Stimulated activated CD4-positive, alpha-beta T cell treated with anti-CD3 and anti-CD28 coated beads, Interleukin-15, amount 100 ng/mL, for 24 hours (primary cell): ENCODE data around the gene RPS21.
"Not testable (repeated sequence)": the region's sequence is repeated elsewhere in the genome, so short reads cannot be mapped to it uniquely, and the experiment has no call there.

Source experiments
- DNase-seq: peaks from one replicate; pipeline ENCODE4 v3.0.0-alpha.2; 2020

RPS21 gene

DNA sequence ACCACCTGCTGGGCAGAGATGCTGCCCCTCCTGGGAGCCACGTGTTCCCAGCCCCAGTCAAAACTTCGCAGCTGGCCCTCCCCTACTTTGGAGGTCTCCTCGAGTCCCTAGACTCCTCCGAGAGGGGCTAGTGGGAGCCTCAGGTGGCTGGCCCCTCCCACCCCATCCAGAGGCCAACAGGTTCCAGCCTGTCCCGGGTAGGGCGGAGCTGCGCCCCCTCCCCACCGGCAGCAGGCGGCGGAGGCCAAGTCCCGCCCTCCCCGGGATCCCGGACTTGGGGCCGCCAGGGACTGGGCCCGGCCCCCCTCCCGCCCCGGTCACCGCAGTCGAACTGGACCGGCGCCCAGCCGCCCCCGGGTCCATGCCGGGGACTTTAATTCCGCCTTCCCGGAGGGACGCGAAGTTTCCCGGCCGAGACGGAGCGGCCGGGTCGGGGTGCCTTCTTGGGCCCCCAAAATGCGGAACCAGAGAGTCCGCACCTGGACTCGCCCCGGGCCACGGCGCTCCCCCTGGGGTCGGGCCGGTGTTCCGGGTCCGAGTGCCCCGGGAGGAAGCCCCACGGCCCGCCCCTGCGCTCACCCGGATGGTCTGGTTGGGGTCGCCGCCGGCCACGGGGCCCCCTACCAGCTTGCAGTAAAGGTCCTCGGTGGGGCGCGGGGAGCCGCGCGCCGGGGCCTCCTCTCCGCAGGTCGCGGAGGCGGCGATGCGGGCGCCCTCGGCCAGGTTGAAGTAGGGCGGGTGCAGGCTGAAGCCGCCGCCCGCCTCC is 20.4 kb upstream of the RPS21 start:
- DNase-seq: peak; percentile 39

DNA sequence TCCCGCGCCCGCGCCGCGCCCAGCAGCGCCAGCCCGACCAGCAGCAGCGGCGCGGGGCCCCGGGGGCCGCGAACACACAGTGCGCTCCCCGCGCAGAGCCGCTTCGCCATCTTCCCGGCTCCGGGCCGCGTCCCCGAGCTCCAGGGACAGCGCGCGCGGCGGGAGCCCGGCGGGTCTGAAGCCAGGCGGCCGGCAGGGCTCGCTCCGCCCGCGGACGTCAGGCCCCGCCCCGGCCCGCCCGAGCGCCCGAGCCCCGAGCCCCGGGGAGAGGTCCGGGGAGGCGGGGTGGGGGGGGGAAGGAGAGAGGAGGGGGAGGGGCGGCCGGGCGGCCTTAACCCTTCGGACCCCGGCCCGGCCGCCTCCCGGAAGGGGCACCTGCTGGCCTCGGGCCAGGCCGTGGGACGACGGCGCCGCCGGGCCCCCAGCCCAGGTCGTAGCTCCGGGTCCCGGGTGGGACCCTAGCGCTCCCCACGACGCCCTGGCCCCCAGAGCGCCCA is 19.7 kb upstream of the RPS21 start, which contains the start of gene LAMA5:
TSS of gene LAMA5 (minus strand) at position 177 of the 497 bp plus-strand sequence. CDS start at position 110, 67 bp downstream.
- DNase-seq: peak; percentile 43

DNA sequence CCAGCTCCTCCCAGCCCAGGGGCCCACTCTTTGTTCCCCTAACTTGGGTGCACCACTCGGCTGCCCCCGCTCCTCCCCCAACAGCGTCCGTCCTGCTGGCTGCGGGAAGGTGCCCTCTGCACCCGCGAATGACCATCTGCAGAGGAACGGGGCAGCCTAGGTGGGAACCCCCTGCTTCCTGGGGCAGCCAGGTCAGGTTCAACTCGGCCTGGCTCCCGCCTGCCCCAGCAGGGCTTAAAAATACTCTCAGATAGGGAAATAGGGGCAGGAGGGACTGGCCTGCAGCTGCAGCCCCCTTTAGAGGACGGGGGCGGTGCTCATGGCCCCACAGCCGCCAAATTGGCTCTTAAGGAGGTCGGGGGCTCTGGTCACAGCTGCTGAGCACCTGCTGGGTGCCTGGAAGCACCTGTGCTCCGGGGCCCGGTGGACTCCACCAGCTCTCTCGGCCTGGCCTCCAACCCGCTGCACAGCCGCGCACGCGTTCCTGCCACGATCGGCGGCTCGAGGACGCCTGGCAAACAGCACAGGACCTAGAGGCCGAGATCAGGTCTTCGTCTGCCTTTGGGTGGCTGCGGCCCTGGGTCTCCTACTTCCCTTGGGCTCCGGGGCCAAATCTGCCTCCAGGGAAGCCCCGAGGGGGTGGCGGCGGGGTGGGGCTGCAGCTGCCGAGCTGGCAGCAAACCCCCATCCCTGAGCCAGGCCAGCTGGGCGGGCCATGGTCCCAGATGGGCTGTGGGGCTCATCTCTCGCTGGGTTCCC is 19.1 kb upstream of the RPS21 start:
- peak; percentile 49 for DNase-seq

DNA sequence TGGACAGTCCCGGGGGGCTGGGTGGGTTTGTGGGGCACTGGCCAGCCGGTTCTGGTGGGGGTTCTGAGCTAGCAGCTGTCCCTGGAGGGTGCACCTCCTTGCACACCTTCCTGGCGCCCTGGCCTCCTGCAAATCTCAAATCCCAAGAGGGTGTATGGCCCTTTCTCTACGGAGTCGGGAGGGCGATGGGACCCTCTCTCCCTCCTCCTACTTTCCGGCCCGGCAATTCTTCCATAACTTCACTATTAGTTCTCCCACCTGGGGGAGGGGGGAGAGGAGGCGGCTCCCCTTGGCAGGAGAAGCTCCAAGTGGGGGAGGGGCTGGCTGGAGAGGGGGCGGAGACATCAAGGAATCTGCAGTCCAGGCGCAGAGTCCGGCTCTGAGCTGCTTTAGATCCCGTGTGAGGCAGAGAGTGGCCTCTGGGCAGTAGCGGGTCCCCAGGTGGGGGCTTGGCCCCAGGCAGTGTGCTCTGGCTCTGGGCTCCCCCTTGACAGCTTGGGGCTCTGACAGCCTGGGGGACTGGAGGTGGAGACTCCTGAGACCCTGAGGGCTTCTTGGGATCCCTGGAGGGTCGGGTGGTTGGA is 18.4 kb upstream of the RPS21 start:
- DNase-seq: no peak

DNA sequence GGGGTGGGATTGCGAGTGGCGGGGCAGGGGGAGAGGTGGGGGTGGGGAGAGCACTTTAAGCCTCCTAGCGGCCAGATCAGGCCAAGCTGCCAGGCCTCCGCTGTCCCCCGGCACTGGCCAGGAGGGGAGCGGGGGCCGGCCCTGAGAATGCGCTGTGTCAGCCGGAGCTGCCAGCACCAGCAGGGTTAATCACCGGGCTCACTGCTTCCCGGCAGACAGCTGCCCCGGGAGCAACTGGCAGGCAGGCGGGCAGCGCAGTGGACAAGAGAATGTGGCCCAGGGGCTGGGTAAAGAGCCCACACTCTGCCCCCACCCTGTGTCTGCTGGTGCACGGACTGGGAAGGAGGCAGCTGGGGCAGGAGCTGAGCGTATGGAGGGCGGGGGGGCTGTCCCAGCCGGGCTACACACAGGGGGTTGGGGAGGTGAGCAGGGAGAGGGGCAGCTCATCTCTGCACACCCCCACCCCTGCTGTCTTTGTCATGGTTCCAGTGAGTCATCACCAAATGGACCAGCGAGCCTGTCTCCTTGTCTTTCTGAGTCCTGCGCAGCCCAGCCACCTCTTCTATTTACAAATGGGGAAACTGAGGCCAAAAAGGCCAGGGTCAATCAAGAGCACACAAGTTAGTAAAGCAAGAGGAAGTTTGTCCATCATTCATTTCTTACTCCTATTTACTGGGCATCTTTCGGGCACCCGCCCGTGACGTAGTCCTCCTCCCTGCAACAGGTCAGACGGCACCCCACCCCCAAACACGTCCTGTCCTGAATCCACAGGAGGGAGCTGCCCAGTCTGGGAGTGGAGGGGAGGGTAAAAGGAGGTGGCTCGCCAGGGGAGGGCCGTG is 17.7 kb upstream of the RPS21 start:
- no peak for DNase-seq

GRCh38 chr20:62369815-62370114 is 17.1 kb upstream of the RPS21 start:
- DNase-seq: no peak

DNA sequence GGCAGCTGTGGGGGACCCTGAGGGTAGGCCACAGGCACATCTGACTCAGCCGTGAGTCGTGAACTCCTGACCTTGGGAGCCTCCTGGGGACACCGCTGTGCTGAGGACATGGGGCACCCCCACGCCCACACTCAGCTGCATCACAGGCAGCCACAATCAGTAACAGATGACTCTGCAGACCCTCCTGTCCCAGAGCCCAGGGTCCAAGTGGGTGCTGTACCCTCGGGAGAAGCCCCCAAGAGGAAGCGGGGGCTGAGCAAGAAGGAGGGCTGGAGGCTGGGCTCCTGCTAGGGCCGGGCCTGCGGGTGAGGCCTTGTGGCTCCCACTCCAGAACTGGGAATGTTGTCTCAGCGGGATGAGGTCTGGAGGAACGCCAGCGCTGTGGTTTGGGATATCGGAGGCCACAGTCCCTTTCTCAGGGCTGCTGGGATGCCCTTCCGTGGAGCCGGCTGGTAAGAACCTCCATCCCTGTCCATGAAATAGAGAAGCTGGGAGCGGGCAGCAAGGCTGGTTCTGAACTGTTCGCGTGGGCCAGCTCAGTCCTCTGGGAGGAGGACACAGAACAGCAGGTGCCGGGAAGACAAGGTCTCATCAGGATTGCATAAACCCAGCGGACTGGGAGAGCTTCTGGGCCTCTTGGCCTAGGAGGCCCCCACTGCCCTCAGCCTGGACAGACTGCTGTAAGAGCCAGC is 16.6 kb upstream of the RPS21 start:
- DNase-seq: peak; percentile 68

- no peak for DNase-seq
Measured at GRCh38 chr20:62370807-62371587, 15.9 kb upstream of the RPS21 start.

- DNase-seq: no peak
Measured at GRCh38 chr20:62371588-62372041, 15.3 kb upstream of the RPS21 start.

DNA sequence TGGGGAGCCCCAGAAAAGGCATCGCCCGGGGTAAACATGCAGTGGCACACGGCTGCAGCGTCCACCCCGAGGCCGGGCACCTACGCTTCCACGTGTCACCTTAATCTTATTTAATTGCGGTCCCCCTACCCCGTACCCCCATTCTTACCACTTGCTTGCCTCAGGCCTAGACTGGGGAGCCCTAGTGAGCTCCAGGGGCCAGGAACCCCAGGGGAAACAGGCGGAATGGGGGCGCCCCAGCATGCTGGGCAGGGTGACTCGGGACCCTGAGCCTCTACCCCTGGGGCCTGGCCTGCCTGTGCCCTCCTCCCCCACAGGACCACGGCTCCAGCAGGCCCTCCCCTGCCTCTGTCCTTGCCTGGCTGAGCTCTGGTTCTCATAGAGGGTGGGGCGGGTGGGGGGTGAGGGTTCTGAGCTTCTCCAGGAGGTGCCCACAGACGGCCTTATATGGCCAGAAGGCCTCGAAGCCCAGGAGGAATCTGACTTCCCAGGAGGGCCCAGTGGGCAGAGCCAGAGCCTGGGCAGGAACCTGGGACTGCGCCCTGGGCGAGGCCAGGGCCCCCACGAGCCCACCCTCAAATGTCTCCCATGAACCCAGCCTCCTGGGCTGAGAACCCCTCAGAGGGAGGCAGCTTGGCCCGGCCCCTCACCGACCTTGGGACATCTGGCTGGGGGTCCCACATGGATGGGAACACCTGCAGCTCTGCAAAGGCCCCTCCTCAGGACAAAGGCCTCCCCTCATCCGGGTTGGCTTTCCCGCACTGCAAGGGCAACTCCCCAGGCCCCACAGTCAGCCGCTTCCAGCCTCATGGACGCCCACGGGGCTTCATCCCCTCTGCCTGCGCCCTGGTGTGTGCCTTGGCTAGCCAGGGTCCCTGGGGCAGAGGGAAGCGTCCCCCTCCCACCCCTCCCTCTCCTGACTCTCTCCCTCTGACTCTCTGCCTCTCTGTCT is 14.6 kb upstream of the RPS21 start:
- DNase-seq: no peak

GRCh38 chr20:62373631-62374179 is 13.2 kb upstream of the RPS21 start:
- DNase-seq: not testable (repeated sequence)

DNA sequence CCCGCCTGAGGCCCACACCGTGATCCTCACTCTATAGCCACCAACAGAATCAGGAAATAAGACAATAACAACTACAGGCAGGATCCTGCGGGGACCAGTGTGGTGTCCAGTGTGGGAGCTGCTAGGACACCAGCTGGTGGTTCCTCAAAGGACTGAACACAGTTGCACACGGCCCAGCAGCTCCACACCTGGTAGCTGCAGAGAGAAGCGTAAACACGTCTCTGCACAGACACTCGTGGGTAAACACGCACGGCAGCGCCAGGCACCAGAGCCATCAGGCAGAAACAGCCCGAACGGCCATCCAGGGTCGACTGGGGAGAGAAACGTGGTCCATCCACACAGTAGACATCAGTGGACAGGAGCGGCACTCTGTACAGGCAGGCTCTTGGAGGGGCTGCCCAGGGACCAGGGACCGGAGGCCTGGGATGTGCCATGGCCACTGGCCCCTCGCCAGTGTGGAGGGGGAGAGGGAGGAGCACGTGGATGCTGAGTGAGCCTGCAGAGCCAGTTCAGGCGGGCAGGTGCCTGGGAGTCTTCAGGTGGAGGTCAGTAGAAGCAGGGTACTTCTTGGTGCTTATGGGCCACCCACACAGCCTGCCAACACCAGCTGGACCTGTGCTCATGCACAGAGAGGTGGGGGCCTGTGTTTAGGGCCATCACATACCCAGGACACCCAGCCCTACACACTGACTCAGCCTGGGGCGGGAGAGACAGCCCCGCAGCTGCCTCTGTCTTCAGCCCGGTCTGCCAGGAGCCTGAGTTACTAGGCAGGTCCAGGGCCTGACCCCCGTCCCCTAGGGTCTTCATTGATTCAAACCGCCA is 12.4 kb upstream of the RPS21 start:
- DNase-seq: no peak

DNA sequence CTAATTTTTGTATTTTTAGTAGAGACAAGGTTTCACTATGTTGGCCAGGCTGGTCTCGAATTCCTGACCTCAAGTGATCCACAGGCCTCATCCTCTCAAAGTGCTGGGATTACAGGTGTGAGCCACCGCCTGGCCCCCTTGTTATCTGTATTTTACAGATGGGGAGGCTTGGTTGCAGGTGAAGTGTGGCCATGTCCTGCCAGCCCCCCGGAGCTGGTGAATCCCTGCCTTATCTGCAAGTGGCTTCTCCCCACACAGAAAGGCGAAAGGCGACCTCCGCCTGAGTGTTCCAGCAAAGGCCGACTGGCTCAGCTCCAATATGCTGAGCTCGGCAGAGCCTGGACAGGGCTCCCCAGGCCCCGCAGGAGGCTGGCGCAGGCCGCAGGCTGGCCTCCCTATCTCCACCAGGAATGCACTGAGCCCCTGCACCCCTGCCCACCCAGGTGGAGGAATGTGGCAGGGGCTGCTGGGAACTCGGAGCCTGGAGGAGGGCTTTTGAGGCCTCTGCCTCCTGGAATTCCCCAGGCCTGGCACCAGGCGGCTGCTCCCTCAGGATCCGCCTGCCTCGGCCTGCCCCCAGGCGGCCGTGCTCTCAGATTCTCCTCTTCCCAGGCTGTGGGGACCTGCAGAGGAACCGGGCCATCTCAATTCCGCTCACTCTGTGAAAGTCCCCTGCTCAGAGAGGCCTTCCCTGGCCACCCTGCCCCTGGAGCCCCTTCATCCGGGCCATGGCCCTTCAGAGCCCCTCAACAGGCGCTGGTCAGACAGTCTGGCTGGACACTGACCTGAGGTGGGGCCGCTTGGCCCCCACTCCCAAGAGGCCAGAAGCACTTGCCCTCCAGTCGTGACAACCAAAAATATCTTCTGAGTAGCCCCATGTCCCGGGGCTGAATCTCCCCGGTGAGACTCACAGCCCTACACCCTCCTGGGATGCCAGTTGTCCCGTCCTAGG is 10.5 kb upstream of the RPS21 start:
- no peak for DNase-seq

- no peak for DNase-seq
Measured at GRCh38 chr20:62377064-62377461, 9.8 kb upstream of the RPS21 start.

- no peak for DNase-seq
Measured at GRCh38 chr20:62377615-62378178, 9.2 kb upstream of the RPS21 start.

DNA sequence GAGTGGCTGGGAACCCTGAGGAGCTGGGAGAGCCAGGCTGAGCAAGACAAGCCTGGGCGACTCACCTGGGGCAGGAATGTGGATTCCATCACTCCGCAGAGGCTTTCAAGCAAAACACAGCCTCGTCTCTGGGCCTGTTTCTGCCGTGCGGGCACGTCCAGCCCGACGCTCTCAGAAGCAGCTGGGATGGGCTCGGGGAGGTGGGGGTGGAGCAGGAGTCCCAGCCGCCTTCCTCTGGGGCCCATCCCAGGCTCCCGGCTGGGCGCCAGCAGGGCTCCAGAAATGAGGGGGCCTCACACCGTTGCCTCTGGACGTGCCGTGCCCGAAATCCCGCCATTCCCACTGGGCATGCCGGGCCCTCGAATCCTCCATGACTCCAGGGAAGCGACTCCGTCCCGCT is 8.7 kb upstream of the RPS21 start:
- no peak for DNase-seq

DNA sequence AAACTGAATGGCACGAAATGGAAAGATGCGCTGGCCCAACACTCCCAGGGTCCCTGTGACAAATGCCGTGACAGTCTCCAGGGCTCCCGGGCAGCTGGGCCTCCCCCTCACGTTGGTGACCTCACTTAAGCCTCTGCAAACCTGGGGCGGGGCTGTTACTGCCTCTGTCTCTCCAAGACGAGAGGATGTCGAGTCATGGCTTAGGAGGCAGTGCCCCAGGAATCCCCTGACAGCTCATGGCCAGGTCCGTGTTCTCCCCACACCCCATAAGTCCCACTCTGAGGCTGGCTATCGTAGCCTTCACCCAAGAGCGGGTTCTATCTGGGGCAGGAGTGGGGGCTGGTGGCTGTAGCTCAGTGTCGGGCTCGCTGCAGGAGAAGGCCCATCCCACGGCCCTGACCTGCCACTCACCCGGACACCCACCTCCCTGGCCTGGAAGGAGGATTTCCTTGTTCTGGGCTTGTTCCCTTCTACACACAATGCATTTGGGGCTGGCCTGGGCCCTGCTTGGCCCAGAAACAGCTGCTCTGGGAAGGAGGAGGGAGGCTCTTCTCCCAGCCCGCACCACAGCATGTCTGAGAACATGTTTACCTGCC is 5.6 kb upstream of the RPS21 start:
- no peak for DNase-seq
